Body of pancreas (tissue), 4 donors: Measurements from ENCODE around the gene IGF1R. TPM values are rescaled to one million over a fixed set of nuclear protein-coding genes. Genes with fewer than 3 reads are reported as not detected.

Experiments used
- ATAC-seq: fragments of 150-250 bp; one replicate; pipeline ENCODE4 v1.9.1; 2016
- DNase-seq, 4 donors: peaks; one replicate each; pipeline ENCODE4 v3.0.0-alpha.2; 2019
- H3K27ac ChIP-seq, 4 donors: fragments of 200-600 bp; sonication (generic); 1 replicate in 3 of 4; 2 replicates in 1 of 4; pipeline versions ENCODE4 v1.5.1 to v1.6.1; 2016 to 2019; ENCODE audit warnings: mild to moderate bottlenecking in 1 of 4, mixed read lengths in 1 of 4, moderate library complexity in 1 of 4
- H3K27me3 ChIP-seq, 2 donors: fragments of 200-600 bp; sonication (generic); one replicate each; pipeline ENCODE4 v1.6.0; 2016; ENCODE audit warnings: mild to moderate bottlenecking in 1 of 2
- H3K36me3 ChIP-seq, 2 donors: fragments of 200-600 bp; sonication (generic); replicated peaks in 1 of 2; 2 replicates each; pipeline ENCODE4 v1.5.1; 2016; ENCODE audit warnings: low read depth in 2 of 2; ENCODE audit not compliant: insufficient read depth in 1 of 2
- H3K4me1 ChIP-seq: fragments of 200-600 bp; sonication (generic); one replicate; pipeline ENCODE4 v1.6.0; 2016
- H3K4me3 ChIP-seq, 2 donors: fragments of 200-600 bp; sonication (generic); 1 replicate in 1 of 2; 2 replicates in 1 of 2; pipeline ENCODE4 v1.5.1; 2016 to 2019
- H3K9me3 ChIP-seq, 3 donors: fragments of 200-600 bp; sonication (generic); 1 replicate in 2 of 3; 2 replicates in 1 of 3; pipeline ENCODE4 v1.5.1; 2016
- POLR2A ChIP-seq, 3 donors: fragments of 450-650 bp; IDR thresholded peaks; one replicate each; pipeline ENCODE4 v1.6.1; 2016; ENCODE audit warnings: antibody characterized with exemption in 3 of 3, mild to moderate bottlenecking in 2 of 3
- WGBS, 2 donors: methylation state at CpG; one replicate each; pipeline ENCODE4 v1.1.5; 2017; 5-methylcytosine and 5-hydroxymethylcytosine counted together
- intact Hi-C: fragments of 100-400 bp; cut with DNase I; formaldehyde crosslinking; loops from one replicate; pipeline ENCODE4 v1.15.1; 2023
- total RNA-seq, 2 donors: library from RNA; depleted of rRNA; stranded (reverse); fragments of >200 nt; gene quantifications; one replicate each; pipeline ENCODE4 v1.1.0, GENCODE V29; 2016
- TF ChIP-seq, protein P1 (sequence below), 7 experiments: fragments of 450-650 bp in 4 of 7; fragments of 200-600 bp in 3 of 7; sonication (generic) in 3 of 7; IDR thresholded peaks; one replicate each; pipeline ENCODE4 v1.5.1; 2016 to 2019; ENCODE audit warnings: antibody characterized with exemption in 7 of 7

Gene IGF1R
- total RNA-seq, 2 donors from 2014 or later, result 34.8 to 55.7 TPM

DNA sequence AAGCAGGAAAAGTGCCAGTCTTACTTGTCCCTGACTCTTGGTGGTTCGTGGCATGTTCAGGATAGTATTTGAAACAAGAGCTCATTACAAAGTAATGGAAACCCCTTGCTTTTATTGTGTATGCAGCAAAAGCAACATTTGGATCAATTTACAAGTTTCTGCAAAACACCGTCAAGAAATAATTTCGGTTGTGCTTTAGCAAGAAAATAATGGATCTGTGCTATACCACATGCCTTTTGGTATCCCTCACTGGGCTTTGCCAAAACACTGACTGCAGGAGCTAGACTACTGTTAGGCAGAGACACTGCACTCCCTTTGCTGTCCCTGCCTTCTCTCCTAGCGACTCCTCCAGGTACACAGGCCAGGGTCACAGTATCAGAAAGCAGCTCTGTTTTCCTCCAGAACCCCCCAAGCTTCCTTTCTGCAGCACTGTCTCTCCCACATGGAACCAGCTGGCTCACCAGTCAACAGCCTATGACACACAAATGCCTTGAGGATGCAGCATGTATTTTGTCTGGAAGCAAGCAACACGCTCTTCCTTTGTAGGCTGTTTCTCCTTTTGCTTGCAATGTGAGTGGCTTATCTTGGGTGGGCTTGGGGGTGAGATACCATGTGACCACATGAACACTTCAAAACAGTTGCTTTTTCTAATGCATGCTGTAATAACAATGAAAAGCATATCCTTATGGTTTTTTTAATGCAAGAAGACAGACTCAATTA, 247.8 kb downstream of the IGF1R start:
- H3K27ac ChIP-seq, result no peak overlapping the region
- no peak for TF ChIP-seq POLR2A (IDR thresholded peaks at IDR 0.05)
- TF ChIP-seq, protein P1, sequence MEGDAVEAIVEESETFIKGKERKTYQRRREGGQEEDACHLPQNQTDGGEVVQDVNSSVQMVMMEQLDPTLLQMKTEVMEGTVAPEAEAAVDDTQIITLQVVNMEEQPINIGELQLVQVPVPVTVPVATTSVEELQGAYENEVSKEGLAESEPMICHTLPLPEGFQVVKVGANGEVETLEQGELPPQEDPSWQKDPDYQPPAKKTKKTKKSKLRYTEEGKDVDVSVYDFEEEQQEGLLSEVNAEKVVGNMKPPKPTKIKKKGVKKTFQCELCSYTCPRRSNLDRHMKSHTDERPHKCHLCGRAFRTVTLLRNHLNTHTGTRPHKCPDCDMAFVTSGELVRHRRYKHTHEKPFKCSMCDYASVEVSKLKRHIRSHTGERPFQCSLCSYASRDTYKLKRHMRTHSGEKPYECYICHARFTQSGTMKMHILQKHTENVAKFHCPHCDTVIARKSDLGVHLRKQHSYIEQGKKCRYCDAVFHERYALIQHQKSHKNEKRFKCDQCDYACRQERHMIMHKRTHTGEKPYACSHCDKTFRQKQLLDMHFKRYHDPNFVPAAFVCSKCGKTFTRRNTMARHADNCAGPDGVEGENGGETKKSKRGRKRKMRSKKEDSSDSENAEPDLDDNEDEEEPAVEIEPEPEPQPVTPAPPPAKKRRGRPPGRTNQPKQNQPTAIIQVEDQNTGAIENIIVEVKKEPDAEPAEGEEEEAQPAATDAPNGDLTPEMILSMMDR (IDR thresholded peaks at IDR 0.05), result no peak
- H3K4me3 ChIP-seq, result no peak overlapping the region
- ATAC-seq, result no peak
- intact Hi-C loops, result no loop called here
- no peak for DNase-seq
- no peaks in the 10 kb centered on the region for H3K9me3 ChIP-seq
- 90 to 92% methylated on average over 5 of the region's 5 CpGs for WGBS, 2 donors
- H3K4me1 ChIP-seq, result no peaks in the 10 kb centered on the region
- H3K36me3 ChIP-seq, result peaks cover 0 to 3% of the 10 kb centered on the region in 2 donors
- no peaks in the 10 kb centered on the region for H3K27me3 ChIP-seq

DNA sequence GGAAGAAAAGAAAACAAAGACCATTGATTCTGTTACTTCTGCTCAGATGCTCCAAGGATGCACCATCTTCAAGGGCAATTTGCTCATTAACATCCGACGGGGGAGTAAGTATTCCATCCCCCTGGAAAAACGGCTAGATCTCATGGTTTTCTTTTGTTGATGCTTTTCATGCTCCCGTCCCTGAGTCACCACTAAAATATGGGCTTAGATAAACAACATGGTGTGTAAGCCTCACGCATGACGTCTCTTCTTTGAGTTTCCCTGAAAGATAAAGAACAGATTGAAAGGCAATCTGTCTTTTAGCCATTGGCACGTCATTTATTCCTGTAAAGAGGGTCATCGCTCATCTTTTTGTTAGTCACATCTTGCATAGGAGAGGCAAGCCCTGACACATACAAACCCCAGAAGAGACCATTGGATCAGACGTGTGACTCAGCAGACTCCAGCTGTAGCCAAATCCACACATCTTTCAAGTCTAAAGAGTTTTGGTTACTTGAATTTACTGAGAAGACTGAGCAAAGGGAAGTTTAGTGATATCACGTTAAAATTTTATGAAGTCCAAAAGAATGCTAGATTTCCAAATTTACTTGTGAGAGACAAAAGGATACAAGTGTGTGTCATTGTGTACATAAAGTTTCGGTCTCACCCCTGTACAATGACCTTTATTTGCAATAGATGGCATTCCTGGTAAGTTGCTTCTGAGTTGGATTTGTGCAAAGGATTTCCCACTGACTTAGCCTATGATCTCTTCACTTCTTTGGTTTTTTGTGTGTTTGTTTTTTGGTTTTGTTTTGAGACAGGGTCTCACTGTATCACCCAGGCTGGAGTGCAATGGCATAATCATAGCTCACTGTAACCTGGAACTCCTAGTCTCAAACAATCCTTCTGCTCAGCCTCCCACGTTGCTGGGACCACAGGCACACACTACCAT, 248.7 kb downstream of the IGF1R start:
- DNase-seq (no peak), ATAC-seq (peak; percentile 56)
- Histone ChIP-seq H3K27me3 (no peaks in the 10 kb centered on the region), H3K36me3 (peaks cover 0 to 3% of the 10 kb centered on the region in 2 donors), H3K4me3 (no peak overlapping the region), H3K9me3 (no peaks in the 10 kb centered on the region), H3K4me1 (no peaks in the 10 kb centered on the region), H3K27ac (no peak overlapping the region)
- TF ChIP-seq, protein P1 (IDR thresholded peaks at IDR 0.05), result no peak
- no peak for TF ChIP-seq POLR2A (IDR thresholded peaks at IDR 0.05)
- intact Hi-C loops, result no loop called here
- 81 to 84% methylated on average over 12 of the region's 12 CpGs for WGBS, 2 donors

DNA sequence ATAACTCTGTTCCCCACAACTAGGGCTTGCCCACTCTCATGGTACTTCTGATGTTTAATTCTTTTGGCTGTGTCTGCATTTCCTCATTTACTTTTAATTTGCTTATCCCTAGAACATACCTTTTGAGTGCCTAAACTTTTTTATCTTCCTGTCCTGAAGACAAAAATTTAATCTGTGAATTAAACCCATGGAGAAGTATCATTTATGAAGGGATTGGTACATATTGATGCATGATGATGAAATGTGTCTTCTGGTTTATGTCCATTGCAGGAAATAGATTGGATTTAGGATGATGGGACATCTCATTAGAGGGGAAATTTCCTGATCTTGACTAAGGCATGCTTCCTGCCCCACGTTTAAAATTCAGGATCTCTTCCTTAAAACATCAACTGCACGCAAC, 249.8 kb downstream of the IGF1R start:
- 69 to 72% methylated on average over 2 of the region's 2 CpGs for WGBS, 2 donors
- TF ChIP-seq, protein P1 (IDR thresholded peaks at IDR 0.05), result no peak
- no peak for TF ChIP-seq POLR2A (IDR thresholded peaks at IDR 0.05)
- H3K36me3 ChIP-seq, result peaks cover 0 to 3% of the 10 kb centered on the region in 2 donors
- H3K27me3 ChIP-seq, result no peaks in the 10 kb centered on the region
- intact Hi-C loops, result no loop called here
- no peak overlapping the region for H3K4me3 ChIP-seq
- no peak for ATAC-seq
- no peaks in the 10 kb centered on the region for H3K9me3 ChIP-seq
- H3K27ac ChIP-seq, result no peak overlapping the region
- DNase-seq, result no peak
- H3K4me1 ChIP-seq, result peaks cover 8% of the 10 kb centered on the region

DNA sequence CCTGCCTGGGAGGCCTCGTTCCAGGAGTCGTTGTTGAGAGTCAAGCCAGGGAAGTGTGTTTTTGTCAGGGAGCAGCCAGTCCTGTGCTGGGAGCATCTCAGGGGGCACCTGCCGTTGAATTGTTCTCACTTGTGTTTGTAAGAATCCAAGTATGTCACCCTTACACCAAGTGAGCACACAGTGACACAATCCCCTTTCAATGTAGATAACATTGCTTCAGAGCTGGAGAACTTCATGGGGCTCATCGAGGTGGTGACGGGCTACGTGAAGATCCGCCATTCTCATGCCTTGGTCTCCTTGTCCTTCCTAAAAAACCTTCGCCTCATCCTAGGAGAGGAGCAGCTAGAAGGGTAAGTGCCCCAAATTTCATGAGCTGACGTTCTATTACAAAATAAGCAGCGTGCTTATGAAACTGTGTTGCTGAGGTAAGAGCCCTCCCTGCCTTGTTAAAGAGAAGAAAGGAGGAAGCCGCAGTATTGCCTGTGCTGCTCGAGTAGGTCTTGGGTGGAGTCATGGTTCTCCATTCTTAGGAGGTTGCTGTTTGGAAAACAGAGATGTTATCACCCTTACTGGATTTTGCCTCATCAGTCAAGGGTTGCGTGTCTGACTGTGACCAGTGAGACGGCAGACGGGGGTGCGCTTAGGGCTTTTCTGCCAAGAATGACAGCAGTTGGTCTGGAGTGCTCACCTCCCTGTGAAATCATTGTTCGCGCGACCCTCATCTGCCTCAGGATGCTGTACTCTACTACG, 251.1 kb downstream of the IGF1R start:
- H3K9me3 ChIP-seq, result no peaks in the 10 kb centered on the region
- intact Hi-C loops, result no loop called here
- H3K36me3 ChIP-seq, result peaks cover 0 to 3% of the 10 kb centered on the region in 2 donors
- no peak overlapping the region for H3K4me3 ChIP-seq
- 84 to 88% methylated on average over 20 of the region's 20 CpGs for WGBS, 2 donors
- no peak overlapping the region for H3K27ac ChIP-seq
- H3K27me3 ChIP-seq, result no peaks in the 10 kb centered on the region
- H3K4me1 ChIP-seq, result peaks cover 9% of the 10 kb centered on the region
- ATAC-seq (no peak), DNase-seq (no peak)
- TF ChIP-seq, protein P1 (IDR thresholded peaks at IDR 0.05), result no peak
- TF ChIP-seq POLR2A (IDR thresholded peaks at IDR 0.05), result no peak
